Activated T-cell treated with anti-CD3 and anti-CD28 coated beads, Interleukin-2, amount 50 U/mL, for 1 hour (primary cell): Measurements from ENCODE around the gene NDE1.
"Not testable (repeated sequence)": the region's sequence is repeated elsewhere in the genome, so short reads cannot be mapped to it uniquely, and the experiment has no call there.

Experiments
- DNase-seq: peaks from one replicate; pipeline ENCODE4 v3.0.0-alpha.2; 2020

The NDE1 gene

DNA sequence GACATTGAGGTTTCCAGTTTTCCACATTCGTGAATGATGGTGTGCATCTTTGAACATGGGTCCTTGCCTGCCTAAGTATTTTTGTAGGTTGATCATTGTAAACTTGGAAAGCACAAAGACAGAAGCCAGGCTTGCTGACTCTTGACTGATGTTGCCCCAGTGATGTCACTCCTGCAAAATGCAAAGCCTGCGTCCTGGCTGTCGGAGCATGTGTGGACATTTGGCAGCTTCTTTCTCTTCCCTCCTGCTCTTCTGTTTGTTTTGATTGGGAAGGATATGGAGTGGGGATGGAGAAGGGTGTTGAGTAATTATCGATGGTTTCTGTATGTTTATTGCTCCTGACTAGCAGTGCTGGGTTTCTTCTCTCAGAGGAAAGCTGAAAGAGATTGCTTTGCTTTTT is 3.2 kb downstream of the NDE1 start:
- DNase-seq = no peak

DNA sequence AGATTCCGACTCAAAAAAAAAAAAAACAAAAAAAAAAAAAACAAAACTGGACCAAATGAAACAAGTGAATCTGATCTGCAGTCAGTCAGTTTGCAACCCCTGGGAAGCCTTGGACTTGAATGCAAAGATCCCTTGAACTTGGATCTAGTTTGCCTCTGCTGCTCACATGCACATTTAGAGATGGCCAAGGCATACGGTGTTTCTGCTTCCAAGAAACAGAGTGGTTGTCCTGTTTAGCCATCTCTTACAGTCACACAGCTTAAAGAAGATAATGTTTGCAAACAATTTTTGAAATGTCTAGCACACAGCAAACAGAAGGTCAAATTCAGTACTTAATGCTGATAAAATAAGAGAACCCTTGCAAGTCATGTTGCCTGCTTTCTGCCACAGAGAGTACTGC is 4.5 kb downstream of the NDE1 start:
- no peak for DNase-seq

DNA sequence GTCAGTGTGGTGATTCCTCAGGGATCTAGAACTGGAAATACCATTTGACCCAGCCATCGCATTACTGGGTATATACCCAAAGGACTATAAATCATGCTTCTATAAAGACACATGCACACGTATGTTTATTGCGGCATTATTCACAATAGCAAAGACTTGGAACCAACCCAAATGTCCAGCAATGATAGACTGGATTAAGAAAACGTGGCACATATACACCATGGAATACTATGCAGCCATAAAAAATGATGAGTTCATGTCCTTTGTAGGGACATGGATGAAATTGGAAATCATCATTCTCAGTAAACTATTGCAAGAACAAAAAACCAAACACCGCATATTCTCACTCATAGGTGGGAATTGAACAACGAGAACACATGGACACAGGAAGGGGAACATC is 5.5 kb downstream of the NDE1 start:
- not testable (repeated sequence) for DNase-seq

DNA sequence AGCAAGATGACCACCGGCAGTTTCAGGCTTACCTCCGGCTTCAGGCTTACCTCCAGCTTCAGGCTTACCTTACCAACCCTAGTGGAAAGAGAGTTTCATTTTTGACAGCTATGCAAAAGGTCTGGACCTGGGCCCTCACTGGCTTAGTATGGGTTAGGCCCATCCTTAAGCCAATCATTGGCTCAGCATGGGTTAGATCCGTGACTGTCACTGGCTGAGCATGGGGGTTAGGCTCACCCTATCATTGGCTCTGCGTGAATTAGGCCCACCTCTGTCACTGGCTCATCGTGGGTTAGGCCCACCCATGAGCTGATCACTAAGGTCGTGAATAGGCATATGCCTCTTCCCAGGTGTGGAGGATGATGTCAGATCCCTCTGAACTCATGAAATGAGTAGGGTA is 8.1 kb downstream of the NDE1 start:
- no peak for DNase-seq

DNA sequence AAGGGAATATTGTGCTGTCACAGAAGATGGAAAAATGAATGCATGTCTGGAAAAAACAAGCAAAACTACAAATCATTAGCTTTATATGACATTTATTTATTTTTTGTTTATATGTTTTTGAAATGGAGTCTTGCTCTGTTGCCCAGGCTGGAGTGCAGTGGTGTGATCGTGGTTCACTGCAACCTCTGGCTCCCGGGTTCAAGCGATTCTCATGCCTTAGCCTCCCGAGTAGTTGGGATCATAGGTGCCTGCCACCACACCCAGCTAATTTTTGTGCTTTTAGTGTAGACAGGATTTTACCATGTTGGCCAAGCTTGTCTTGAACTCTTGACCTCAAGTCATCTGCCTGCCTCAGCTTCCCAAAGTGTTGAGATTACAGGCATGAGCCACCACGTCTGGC is 8.5 kb downstream of the NDE1 start:
- no peak for DNase-seq

DNA sequence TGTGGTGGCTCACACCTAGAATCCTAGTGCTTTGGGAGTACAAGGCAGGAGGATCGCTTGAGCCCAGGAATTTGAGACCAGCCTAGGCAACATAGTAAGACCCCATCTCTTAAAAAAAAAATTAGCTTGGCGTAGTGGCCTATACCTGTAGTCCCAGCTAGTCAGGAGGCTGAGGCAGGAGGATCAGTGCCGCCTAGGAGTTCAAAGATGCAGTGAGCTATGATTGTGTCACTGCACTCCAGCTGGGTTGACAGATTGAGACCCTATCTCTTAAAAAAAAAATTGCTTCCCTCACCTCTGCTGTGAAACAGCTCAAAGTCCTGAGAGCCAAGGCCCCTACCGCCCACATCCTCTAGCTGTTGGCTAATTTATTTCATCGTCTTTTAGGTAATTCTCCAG is 10.2 kb downstream of the NDE1 start:
- no peak for DNase-seq

DNA sequence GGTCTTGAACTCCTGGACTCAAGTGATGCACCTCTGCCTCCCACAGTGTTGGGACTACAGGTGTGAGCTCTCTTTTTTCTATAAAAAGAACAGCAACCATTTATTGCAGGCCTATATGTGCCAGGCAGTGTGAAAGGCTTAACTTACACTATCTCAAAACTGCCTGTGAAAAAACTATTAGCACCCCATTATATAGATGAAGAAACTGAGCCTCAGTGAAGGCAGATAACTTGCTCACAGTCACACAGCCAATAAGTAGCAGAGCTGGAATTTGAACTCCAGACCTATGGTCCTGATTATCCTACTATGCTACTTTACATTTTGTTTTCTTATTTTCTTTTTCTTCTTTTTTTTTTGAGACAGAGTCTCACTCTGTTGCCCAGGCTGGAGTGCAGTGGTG is 15.1 kb downstream of the NDE1 start:
- DNase-seq = no peak

DNA sequence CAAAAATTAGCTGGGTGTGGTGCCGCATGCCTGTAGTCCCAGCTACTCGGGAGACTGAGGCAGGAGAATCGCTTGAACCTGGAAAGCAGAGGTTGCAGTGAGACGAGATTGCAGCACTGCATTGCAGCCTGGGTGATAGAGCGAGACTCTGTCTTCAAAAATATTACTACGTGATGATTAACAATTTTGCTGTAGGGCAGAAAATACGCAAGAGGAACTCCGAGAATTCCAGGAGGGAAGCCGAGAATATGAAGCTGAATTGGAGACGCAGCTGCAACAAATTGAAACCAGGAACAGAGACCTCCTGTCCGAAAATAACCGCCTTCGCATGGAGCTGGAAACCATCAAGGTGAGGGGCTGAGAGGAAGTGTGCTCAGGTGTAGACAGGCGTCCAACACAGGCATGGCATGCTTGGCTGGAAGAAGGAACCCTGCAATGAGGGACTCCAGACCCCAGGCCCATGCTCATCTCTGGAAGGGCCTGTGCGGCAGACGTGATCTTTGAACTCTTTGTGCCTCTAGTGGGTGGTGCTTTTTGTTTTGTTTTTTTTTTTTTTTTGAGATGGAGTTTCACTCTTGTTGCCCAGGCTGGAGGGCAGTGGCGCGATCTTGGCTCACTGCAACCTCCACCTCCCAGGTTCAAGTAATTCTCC is 17.2 kb downstream of the NDE1 start:
- no peak for DNase-seq

DNA sequence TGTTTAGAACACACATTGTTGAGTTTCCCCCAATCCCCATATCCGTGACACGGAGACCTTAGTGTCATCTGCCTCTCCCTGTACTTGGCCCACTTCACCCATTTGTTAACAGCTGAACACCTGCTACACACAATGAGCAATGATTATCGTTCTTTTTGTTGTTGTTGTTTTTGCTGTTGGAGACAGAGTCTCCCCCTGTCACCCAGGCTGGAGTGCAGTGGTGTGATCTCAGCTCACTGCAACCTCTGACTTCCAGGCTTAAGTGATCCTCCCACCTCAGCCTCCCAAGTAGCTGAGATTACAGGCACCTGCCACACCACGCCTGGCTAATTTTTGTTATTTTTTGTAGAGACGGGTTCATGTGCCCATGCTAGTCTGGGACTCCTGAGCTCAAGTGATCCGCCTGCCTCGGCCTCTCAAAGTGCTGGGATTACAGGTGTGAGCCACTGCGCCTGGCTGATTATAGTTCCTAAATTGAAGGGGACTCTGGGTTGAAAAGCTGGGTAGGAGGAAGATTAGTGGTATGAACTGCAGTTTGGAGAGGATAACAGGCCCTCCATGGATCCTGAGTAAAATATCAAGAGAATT is 21.6 kb downstream of the NDE1 start:
- no peak for DNase-seq

DNA sequence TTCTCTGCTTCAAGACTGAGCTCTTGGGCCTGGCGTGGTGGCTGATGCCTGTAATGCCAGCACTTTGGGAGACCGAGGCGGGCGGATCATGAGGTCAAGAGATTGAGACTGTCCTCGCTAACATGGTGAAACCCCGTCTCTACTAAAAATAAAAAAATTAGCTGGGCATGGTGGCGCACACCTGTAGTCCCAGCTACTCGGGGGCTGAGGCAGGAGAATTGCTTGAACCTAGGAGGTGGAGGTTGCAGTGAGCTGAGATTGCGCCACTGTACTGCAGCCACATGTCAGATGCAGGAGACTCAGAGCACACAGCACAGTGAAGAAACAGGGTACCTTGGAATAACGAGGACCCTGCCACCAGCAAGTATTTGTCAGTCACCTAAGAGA is 22.1 kb downstream of the NDE1 start:
- not testable (repeated sequence) for DNase-seq

DNA sequence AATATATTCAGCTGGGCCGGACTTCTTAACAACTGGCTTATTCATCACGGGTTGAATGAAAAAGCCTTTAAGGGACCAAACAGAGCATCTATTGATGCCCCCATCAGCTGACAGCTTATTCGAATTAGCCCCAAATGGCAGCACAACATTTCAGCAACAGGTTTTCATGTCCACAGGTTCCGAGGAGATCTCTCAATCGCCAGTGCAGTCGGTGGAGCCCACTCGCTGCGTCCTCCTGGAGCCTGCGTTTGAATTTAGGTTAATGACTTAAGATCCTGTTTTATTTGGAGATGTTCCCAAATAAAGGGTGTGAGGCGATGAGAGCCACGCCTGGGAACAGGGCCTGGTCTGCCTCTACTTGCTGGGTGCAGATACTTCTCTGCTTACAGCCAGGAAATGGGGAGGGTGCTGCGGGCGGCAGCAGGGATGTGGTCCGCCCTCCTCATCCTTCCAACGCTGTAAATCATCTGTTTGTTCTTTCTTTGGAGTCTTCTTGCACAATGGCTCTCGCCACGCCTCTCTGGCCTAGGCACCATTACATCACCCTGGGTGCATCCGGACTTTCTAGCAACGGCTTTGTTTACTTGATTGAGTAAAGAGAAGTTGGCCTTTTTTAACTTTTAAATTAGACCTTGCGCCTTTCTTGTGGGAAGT is 22.6 kb downstream of the NDE1 start:
- DNase-seq = peak; percentile 73

DNA sequence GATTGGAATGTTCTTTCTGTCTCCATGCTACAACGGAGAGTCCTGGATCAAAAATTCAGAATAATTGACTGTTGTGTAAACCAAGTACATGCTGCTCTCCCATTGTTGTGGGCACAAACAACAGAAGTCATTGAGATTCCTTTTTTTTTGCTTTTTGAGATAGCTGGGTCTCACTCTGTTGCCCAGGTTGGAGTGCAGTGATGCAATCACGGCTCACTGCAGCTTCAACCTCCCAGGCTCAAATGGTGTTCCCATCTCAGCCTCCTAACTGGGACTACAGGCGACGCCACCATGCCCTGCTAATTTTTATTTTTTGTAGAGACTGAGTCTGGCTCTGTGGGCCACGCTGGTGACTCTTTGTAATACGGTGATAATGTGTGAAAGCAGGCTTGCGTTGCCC is 24.5 kb downstream of the NDE1 start:
- no peak for DNase-seq

DNA sequence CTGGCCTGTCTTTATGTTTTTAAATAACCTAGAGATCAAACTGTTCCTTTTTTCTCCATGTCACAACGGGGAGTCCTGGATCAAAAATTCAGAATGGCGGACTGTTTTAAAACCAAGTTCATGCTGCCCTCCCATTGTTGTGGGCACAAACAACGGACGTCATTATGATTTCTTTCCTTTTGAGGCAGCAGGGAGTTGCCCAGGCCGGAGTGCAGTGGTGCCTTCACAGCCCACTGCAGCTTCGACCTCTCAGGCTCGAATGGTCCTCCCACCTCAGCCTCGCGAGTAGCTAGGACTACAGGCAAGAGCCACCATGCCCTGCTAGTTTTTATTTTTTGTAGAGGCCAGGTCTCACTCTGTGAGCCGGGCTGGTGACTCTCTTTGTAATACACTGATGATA is 26.5 kb downstream of the NDE1 start:
- DNase-seq = no peak

DNA sequence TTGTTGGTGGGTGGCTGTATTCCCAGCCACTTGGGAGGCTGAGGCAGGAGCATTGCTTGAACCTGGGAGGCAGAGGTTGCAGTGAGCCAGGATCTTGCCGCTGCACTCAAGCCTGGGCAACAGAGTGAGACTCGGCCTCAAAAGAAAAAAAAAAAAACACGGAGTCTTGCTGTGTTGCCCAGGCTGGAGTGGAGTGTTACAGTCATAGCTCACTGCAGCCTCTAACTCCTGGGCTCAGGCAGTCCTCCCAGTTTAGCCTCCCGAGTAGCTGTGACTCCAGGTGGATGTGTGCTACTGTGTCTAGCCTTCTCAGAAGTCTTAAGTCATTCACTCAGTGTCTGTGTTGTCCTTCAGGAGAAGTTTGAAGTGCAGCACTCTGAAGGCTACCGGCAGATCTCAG is 27.4 kb downstream of the NDE1 start:
- no peak for DNase-seq

DNA sequence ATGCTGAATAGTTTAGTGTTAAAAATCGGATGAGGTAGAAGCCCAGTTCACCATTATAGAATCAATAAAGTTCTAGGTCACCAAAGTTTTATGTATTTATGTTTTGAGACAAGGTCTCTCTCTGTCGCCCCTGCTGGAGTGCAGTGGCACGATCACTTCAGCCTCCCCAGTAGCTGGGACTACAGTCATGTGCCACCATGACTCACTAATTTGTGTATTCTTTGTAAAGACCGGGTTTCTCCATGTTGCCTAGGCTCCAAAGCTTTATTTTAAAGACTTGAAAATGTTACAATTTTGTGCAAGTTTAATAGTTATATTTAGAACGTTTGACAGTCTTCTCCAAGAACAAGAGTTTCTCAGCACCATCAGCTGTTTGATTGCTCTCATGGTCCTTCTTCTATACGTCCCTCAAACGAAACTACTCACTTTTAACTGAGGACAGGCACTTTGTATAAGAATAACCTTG is 32.1 kb downstream of the NDE1 start:
- DNase-seq = peak; percentile 31

DNA sequence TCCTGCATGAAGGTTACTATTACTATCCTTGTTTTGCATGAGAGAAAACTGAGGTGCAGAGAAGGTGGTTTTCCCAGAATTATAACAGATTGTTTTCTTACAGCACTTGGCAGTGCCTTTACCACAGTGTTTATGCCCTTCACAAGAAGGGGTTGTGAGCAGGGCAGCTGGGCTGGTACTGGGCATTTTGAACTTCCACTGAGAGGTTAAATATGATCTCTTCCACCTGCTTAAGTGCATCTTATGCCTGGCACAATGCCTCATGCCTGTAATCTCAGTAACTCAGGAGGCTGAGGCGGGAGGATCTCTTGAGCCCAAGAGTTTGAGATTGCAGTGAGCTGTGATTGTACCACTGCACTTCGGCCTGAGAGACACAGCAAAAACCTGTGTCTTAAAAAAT is 36.2 kb downstream of the NDE1 start:
- no peak for DNase-seq

DNA sequence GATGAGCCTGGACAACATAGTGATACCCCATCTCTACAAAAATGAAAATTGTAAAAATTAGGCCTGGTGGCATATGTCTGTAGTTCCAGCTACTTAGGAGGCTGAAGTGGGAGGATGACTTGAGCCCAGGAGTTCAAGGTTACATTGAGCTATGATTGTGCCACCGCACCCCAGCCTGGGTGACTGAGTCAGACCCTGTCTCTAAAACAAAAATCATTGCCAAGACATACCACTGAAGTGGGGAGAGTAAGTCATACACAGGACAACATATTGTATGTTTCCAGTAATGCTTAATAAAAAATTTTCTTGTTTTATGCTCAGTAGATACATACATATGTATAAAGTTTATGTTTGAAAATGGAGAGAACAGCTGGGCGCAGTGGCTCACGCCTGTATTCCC is 39.2 kb downstream of the NDE1 start:
- no peak for DNase-seq

DNA sequence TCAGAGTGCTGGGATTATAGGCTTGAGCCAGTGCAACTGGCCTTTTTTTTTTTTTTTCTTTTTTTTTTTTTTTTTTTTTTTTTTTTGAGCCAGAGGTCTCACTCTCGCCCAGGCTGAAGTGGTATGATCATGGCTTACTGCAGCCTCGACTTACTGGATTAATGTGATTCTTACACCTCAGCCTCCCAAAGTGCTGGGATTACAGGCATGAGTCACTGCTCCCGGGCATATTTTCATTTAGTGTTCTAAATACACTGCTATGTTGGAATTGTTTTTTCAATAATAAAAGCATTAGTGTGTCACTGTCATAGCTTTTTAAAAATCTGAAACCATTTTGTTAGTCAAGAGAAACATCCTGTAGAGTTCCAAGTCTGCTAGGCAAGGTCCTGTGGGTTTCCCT is 40.3 kb downstream of the NDE1 start:
- no peak for DNase-seq

DNA sequence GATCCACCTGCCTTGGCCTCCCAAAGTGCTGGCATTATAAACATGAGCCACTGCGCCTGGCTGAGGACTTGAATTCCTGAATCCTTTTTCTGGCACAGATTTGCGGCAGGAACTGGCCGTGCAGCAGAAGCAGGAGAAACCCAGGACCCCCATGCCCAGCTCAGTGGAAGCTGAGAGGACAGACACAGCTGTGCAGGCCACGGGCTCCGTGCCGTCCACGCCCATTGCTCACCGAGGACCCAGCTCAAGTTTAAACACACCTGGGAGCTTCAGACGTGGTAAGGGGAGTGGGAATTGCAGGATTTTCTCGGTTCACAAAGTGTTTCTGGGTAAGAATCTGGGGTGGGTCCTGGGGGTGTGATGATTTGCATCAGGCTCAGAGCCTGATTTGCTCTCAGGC is 41.0 kb downstream of the NDE1 start:
- no peak for DNase-seq

DNA sequence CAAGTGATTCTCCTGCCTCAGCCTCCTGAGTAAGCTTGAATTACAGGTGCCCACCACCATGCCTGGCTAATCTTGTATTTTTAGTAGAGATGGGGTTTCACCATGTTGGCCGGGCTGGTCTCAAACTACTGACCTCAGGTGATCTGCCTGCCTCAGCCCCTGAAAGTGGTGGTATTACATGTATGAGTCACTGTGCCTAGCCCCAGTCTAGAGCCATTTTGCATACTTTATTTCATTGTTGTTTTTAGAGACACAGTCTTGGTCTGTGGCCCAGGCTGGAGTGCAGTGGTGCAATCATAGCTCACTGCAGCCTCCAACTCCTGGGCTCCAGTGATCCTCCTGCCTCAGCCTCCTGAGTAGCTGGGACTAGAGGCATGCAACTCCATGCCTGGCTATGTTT is 42.5 kb downstream of the NDE1 start:
- DNase-seq = not testable (repeated sequence)

DNA sequence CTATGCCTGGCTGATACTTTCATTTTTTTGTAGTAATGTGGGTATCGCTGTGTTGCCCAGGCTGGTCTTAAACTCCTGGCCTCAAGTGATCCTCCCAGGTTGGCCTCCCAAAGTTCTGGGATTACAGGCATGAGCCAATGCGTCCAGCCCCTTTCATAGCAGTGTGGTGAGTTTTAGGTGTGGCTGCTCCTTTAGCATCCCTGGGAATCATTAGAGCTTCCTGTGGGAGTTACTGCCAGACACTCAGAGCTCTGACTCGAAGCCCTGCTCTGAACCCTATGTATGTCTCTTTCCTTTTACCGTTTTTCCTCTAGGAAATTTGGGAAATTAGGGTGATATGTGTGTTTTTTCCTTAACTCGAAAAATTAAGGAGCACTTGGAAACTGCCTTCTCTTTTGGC is 44.5 kb downstream of the NDE1 start:
- DNase-seq = no peak

DNA sequence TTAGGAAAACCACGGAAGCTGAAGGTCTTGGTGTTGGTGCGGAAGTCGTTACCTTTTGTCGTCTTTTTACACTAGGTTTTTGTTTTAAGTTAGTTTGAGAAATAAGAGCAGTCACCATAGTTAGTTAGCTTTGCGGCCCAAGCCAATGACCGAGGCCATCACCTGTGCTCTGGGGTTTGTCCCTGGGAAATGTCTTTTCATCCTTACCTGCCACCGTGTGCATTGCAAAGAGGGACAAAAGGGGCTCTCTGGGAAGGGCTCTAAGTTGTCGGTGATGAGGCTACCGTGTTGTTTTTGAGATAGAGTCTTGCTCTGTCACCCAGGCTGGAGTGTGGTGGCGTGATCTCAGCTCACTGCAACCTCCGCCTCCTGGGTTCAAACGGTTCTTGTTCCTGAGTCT is 49.8 kb downstream of the NDE1 start:
- DNase-seq = no peak

DNA sequence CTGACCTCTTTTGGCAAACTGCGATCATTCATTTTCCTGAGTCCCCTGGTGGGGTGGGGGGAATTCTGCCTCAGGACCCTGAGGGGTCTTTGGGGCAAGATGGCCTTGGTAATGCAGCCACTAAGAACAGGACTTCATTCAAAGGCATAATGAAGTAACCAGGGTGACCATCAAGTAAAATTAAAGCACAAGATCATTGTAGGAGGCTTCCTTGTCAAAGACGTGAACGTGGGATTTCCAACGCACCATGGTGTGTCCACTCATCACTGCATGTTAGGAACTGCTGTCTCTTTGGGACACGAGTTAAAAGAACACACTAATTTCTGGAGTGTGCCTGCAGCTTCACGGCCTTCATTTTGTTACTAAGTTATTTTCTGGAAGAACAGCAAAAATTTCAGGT is 51.3 kb downstream of the NDE1 start:
- DNase-seq = no peak
